Measurements from ENCODE around the gene TMPRSS11D.

Gene TMPRSS11D

DNA sequence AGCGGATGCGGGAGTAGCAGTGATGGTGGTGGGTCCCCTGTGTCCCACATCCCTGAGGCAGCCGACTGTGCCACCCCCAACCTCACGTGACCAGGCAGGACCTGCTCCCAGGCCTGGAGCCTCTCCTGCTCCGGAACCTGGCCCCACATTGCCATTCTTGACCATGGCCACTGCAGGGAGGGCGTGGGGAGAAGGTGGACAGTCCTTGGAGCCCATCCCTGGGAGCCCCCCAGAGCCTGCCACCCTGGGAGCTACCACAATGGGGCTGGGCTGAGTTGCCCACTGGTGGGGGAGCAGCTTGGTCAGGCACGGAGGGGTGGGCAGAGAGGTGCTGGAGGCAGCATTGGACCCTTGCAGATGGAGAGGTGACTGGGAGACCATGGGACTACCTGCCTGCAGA lies 42.7 kb upstream of the TMPRSS11D start:
- no peak overlapping the region for H3K4me3 ChIP-seq (ENCODE audit: control insufficient read depth, low read depth, low read length)
- no peak for DNase-seq (ENCODE audit: low read depth)
- TF ChIP-seq, protein P1, sequence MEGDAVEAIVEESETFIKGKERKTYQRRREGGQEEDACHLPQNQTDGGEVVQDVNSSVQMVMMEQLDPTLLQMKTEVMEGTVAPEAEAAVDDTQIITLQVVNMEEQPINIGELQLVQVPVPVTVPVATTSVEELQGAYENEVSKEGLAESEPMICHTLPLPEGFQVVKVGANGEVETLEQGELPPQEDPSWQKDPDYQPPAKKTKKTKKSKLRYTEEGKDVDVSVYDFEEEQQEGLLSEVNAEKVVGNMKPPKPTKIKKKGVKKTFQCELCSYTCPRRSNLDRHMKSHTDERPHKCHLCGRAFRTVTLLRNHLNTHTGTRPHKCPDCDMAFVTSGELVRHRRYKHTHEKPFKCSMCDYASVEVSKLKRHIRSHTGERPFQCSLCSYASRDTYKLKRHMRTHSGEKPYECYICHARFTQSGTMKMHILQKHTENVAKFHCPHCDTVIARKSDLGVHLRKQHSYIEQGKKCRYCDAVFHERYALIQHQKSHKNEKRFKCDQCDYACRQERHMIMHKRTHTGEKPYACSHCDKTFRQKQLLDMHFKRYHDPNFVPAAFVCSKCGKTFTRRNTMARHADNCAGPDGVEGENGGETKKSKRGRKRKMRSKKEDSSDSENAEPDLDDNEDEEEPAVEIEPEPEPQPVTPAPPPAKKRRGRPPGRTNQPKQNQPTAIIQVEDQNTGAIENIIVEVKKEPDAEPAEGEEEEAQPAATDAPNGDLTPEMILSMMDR (IDR thresholded peaks at IDR 0.05; ENCODE audit: control insufficient read depth, insufficient read depth, low read depth, low read length, missing control alignments), result no peak

DNA sequence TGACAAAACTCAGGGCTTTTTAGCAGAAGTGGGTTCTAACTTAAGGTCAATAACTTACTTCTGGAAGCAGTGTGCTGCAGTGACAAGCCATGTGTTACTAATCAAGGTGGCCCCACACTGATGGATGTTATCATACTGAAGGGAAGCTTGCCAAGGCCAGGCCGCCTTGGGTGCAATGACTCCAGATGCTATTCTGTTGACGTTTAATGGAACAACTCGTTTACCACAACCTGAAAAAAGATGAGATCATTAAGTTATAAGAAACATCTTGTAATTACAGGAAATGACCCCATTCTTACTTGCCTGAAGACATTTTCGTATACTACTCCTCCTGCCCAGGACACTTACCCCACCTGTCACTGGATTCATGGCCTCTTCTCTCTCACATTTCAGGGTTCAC lies 38.9 kb upstream of the TMPRSS11D start:
- no peak for DNase-seq (ENCODE audit: low read depth)
- TF ChIP-seq, protein P1 (IDR thresholded peaks at IDR 0.05; ENCODE audit: control insufficient read depth, insufficient read depth, low read depth, low read length, missing control alignments), result no peak
- H3K4me3 ChIP-seq (ENCODE audit: control insufficient read depth, low read depth, low read length), result no peak overlapping the region

DNA sequence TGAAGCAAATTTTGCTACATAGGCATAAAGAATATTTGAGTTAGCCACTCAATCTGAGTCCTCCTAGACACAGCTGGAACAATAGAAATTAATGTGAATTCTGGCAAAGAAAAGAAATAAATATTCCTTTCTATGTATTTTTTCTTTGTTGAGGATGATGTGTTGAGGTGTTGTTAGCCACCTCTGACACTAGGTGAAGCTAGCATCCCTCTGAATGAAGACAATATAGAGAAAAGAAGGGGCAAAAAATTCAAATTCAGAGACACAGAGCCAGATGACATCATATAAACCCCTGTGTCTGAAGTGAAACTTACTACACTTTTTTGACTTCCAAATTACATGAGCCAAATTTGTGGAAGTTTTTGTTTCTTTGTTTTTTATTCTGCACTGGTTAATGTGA lies 34.6 kb upstream of the TMPRSS11D start:
- DNase-seq (ENCODE audit: low read depth), result no peak
- TF ChIP-seq, protein P1 (IDR thresholded peaks at IDR 0.05; ENCODE audit: control insufficient read depth, insufficient read depth, low read depth, low read length, missing control alignments), result peak; percentile 6
- no peak overlapping the region for H3K4me3 ChIP-seq (ENCODE audit: control insufficient read depth, low read depth, low read length)

DNA sequence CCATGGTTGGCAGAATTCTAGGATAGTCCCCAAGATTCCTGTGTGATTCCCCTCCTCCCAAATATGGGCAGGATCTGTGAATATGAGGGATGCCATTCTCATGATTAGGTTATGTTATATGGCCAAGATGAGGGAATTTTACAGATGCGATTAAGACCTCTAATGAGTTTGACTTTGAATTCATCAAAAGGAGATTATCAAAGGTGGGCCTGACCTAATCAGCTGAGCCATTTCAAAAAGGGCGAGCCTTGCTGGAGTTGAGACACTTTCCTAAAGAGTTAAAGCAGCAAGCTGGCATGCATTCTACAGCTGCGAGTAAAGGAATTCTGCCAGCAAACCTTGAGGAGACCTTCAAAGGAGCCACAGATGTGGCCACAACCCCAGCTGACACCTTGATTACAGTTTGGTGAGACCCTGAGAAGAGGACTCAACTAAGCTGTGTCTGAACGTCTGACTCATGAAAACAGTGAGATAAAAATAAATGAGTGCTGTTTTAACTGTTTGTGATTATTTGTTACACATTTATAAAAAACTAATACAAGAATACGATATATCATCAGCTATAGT lies 31.7 kb upstream of the TMPRSS11D start:
- no peak for DNase-seq (ENCODE audit: low read depth)
- TF ChIP-seq, protein P1 (IDR thresholded peaks at IDR 0.05; ENCODE audit: control insufficient read depth, insufficient read depth, low read depth, low read length, missing control alignments), result no peak

DNA sequence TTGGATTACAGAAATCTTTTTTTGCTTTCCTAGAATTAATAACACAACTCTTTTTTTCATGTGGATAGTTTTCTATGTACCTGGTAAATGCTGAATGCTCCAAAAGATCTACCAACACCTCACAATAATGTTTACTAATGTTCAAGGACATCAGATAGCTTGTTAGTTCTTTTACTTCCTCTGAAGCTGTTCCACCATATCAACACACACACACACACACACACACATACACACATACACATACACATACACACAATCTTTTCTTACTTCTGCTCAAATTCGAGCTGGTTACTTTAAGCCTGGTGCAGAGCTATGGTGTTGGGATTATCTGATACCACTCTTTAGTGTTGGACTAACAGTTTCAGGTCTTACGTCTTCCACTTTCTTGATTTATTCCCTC lies 28.3 kb upstream of the TMPRSS11D start:
- no peak overlapping the region for H3K4me3 ChIP-seq (ENCODE audit: control insufficient read depth, low read depth, low read length)
- DNase-seq (ENCODE audit: low read depth), result no peak
- TF ChIP-seq, protein P1 (IDR thresholded peaks at IDR 0.05; ENCODE audit: control insufficient read depth, insufficient read depth, low read depth, low read length, missing control alignments), result no peak

More for the DNA sequence above, 31.7 kb upstream of the TMPRSS11D start:
- no peak overlapping the region for H3K4me3 ChIP-seq (ENCODE audit: control insufficient read depth, low read depth, low read length)

DNA sequence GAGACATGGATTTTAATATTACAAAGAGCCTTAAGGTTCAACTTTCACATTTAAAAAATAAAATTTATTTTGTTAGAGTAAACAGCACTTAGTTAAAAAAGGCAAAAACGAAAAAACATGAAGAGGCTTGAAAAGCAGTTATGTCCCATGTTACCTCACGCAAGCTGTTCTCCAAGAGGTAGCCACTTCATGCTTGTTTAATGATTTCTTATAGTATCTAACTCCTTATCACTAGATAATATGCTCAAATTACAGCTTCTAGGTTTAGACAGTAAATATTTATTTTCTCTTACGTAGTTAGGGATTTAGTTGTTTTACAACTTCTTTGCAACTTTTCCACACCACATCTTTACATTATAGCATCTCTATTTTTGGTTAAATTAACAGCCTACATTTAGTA lies 27.8 kb upstream of the TMPRSS11D start:
- TF ChIP-seq, protein P1 (IDR thresholded peaks at IDR 0.05; ENCODE audit: control insufficient read depth, insufficient read depth, low read depth, low read length, missing control alignments), result no peak
- no peak for DNase-seq (ENCODE audit: low read depth)
- no peak overlapping the region for H3K4me3 ChIP-seq (ENCODE audit: control insufficient read depth, low read depth, low read length)

DNA sequence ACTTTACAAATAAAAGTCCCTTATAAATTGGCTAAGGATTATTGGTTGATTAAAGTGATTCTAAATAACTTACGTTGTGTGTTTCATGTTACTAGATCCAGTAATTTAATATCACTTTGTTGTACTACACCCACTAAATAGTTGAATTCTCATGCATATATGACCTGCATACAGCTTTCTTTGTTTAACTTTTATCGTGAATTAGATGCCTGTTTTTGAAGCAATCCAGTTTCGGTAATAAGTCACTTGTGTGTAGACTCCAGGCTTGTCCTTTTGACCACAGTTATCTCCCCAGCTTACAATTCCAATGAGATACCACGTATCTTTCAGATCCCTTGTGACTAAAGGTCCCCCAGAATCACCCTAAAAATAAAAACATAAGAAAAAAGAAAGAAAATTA lies 27.3 kb upstream of the TMPRSS11D start:
- TF ChIP-seq, protein P1 (IDR thresholded peaks at IDR 0.05; ENCODE audit: control insufficient read depth, insufficient read depth, low read depth, low read length, missing control alignments), result no peak
- no peak for DNase-seq (ENCODE audit: low read depth)
- H3K4me3 ChIP-seq (ENCODE audit: control insufficient read depth, low read depth, low read length), result no peak overlapping the region

All from AG09309 (cell line).